ENCODE data around the gene ZNF804A. TPM values are rescaled to one million over a fixed set of nuclear protein-coding genes. Genes with fewer than 3 reads are reported as not detected.

ZNF804A gene
- total RNA-seq, 2 experiments from 2014 or later, result not detected

DNA sequence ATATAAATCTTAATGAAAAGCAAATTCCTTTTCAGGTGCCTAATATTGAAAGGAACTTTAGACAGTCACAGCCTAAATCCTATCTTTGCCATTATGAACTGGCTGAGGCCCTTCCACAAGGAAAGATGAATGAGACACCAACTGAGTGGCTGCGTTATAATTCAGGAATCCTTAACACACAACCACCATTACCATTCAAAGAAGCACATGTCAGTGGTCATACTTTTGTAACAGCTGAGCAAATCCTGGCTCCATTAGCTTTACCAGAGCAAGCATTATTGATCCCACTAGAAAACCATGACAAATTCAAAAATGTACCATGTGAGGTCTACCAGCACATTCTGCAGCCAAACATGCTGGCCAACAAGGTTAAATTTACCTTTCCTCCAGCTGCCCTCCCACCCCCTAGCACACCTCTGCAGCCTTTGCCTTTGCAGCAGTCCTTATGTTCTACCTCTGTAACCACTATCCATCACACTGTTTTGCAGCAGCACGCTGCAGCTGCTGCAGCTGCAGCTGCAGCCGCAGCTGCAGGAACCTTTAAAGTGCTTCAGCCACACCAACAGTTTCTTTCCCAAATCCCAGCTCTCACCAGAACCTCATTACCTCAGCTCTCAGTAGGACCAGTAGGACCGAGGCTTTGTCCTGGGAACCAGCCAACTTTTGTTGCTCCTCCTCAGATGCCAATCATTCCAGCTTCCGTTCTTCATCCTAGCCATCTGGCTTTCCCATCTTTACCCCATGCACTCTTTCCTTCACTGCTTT lies 340.1 kb downstream of the ZNF804A start:
- no peaks in the 10 kb centered on the region for H3K27me3 Mint-ChIP-seq
- ATAC-seq, result no peak
- ChIA-PET POLR2A (no interaction called here), CTCF (no interaction called here)
- TF ChIP-seq, protein P1, sequence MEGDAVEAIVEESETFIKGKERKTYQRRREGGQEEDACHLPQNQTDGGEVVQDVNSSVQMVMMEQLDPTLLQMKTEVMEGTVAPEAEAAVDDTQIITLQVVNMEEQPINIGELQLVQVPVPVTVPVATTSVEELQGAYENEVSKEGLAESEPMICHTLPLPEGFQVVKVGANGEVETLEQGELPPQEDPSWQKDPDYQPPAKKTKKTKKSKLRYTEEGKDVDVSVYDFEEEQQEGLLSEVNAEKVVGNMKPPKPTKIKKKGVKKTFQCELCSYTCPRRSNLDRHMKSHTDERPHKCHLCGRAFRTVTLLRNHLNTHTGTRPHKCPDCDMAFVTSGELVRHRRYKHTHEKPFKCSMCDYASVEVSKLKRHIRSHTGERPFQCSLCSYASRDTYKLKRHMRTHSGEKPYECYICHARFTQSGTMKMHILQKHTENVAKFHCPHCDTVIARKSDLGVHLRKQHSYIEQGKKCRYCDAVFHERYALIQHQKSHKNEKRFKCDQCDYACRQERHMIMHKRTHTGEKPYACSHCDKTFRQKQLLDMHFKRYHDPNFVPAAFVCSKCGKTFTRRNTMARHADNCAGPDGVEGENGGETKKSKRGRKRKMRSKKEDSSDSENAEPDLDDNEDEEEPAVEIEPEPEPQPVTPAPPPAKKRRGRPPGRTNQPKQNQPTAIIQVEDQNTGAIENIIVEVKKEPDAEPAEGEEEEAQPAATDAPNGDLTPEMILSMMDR (IDR thresholded peaks at IDR 0.05), result no peak
- no peak for DNase-seq
- no peak overlapping the region for H3K4me3 Mint-ChIP-seq
- H3K36me3 Mint-ChIP-seq (ENCODE audit: low read depth), result no peaks in the 10 kb centered on the region
- H3K27ac Mint-ChIP-seq, result no peak overlapping the region
- intact Hi-C loops (cut with micrococcal nuclease), result no loop called here
- peaks cover 2% of the 10 kb centered on the region for H3K9me3 Mint-ChIP-seq
- no peaks in the 10 kb centered on the region for H3K4me1 Mint-ChIP-seq (ENCODE audit: low read depth)

DNA sequence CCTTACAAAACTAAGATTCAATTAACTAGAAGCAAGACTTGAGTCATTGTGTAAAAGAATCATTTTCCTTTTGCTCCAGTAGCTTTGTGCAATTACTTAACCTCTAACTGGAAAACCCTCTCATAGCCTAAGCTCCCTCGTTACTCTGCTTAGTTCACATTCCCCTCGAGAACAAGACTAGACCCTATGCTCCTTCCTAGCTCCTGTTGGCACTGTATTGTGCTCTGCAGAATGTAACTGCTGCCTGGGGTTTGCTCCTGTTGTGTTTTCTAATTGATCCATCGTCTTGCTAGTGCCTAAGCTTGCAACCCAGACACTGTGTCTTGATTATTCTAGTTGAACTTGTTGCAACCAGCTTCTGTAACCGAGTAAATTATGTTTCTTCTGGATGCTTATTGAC lies 347.0 kb downstream of the ZNF804A start:
- Mint-ChIP-seq H3K4me1 (ENCODE audit: low read depth) (no peaks in the 10 kb centered on the region), H3K36me3 (ENCODE audit: low read depth) (no peaks in the 10 kb centered on the region), H3K4me3 (no peak overlapping the region), H3K27ac (no peak overlapping the region), H3K9me3 (peaks cover 6% of the 10 kb centered on the region), H3K27me3 (no peaks in the 10 kb centered on the region)
- intact Hi-C loops (cut with micrococcal nuclease), result no loop called here
- TF ChIP-seq, protein P1 (IDR thresholded peaks at IDR 0.05), result no peak
- ChIA-PET POLR2A (no interaction called here), CTCF (no interaction called here)
- DNase-seq, result no peak
- no peak for ATAC-seq

DNA sequence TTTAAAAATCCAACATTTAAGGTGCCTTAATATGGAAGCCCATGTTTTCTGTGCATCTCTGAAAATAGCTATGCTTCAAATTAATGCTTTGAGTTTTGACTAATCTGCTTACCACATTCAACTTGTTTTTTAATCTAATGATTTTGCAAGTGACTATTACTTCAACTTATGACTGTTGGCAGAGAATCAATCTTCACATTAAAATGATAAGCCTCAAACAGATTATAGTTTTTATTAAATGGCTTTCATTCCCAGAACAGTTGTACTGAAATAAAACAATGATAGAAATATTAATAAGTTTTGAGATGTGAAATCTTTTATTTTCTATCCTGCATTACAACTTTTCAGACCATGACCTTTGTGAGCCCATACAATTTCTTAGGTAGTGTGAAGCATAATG lies 347.5 kb downstream of the ZNF804A start:
- ATAC-seq (no peak), DNase-seq (no peak)
- Mint-ChIP-seq H3K27me3 (no peaks in the 10 kb centered on the region), H3K9me3 (peaks cover 6% of the 10 kb centered on the region), H3K27ac (no peak overlapping the region), H3K36me3 (ENCODE audit: low read depth) (no peaks in the 10 kb centered on the region), H3K4me1 (ENCODE audit: low read depth) (no peaks in the 10 kb centered on the region), H3K4me3 (no peak overlapping the region)
- intact Hi-C loops (cut with micrococcal nuclease), result no loop called here
- TF ChIP-seq, protein P1 (IDR thresholded peaks at IDR 0.05), result no peak
- CTCF ChIA-PET, result no interaction called here
- POLR2A ChIA-PET, result no interaction called here

DNA sequence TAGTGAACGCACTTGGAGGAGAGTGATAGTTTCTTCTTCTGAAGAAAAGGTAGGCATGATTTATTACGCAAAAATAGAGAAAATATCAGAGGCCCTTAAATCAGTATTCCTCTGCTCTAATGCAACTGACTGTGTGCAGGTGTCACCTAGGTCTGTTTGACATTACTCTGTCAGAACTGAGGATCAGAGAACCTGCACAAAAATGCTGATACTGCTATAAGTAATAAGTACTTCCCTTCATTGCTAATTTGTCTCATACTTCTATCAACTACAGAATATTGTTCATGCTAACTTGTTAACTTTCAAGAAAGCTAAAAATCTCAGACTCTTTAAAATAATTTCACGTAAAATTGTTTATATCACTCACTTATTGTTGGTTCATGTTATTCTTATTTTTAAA lies 358.5 kb downstream of the ZNF804A start:
- Mint-ChIP-seq H3K36me3 (ENCODE audit: low read depth) (no peaks in the 10 kb centered on the region), H3K27me3 (no peaks in the 10 kb centered on the region), H3K4me3 (no peak overlapping the region), H3K27ac (no peak overlapping the region), H3K9me3 (peaks cover 4% of the 10 kb centered on the region), H3K4me1 (ENCODE audit: low read depth) (no peaks in the 10 kb centered on the region)
- CTCF ChIA-PET, result no interaction called here
- TF ChIP-seq, protein P1 (IDR thresholded peaks at IDR 0.05), result no peak
- ATAC-seq, result no peak
- POLR2A ChIA-PET, result no interaction called here
- no peak for DNase-seq
- intact Hi-C loops (cut with micrococcal nuclease), result no loop called here

DNA sequence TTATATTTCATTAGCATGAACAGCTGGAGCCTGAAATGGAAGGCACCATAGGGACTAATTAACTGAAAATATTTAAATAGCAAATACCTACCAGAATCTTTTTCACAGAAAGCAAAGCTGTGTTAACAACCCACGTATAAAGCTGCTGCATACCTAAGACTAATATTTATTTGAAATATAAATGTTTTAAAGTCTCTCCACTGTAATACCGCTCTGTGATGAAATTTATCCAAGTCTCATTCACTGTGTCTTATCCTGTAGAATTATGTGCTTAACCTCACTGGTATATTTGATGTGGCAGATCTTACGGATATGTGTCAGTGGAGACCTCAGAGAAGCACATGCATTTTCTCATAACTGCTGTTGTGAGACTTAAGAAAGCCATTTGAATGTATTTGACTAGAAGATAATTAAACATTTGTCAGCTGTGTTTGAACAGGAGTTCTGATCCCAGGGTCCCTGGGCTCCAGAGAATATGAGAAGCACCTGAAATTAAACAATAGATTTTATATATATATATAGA lies 373.3 kb downstream of the ZNF804A start:
- Mint-ChIP-seq H3K27me3 (no peaks in the 10 kb centered on the region), H3K4me3 (no peak overlapping the region), H3K9me3 (no peaks in the 10 kb centered on the region), H3K4me1 (ENCODE audit: low read depth) (no peaks in the 10 kb centered on the region), H3K36me3 (ENCODE audit: low read depth) (no peaks in the 10 kb centered on the region), H3K27ac (no peak overlapping the region)
- intact Hi-C loops (cut with micrococcal nuclease), result no loop called here
- CTCF ChIA-PET, result no interaction called here
- POLR2A ChIA-PET, result no interaction called here
- DNase-seq (no peak), ATAC-seq (no peak)
- TF ChIP-seq, protein P1 (IDR thresholded peaks at IDR 0.05), result no peak
